ENCODE data around the gene DENND5B.
"Not testable (repeated sequence)": the region's sequence is repeated elsewhere in the genome, so short reads cannot be mapped to it uniquely, and the experiment has no call there.

Gene DENND5B

GRCh38 chr12:31499567-31499966, 91.4 kb downstream of the DENND5B start:
- no peak for DNase-seq

DNA sequence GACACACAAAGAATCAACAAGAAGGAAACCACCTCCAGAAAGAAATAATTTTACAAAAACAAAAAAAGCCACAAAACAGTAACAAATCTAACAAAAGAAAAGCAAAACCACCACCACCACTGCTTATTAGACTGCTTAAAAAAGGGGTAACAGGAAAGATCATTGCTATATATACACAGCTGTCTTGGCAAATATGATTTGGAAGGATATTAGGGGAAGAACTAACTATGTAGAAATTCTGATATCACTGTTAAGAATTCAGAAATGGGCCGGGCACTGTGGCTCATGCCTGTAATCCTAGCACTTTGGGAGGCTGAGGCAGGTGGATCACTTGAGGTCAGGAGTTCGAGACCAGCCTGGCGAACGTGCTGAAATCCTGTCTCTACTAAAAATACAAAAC, 92.5 kb downstream of the DENND5B start:
- no peak for DNase-seq

GRCh38 chr12:31496257-31496656, 94.7 kb downstream of the DENND5B start:
- DNase-seq = no peak

GRCh38 chr12:31494455-31494854, 96.5 kb downstream of the DENND5B start:
- DNase-seq = no peak

DNA sequence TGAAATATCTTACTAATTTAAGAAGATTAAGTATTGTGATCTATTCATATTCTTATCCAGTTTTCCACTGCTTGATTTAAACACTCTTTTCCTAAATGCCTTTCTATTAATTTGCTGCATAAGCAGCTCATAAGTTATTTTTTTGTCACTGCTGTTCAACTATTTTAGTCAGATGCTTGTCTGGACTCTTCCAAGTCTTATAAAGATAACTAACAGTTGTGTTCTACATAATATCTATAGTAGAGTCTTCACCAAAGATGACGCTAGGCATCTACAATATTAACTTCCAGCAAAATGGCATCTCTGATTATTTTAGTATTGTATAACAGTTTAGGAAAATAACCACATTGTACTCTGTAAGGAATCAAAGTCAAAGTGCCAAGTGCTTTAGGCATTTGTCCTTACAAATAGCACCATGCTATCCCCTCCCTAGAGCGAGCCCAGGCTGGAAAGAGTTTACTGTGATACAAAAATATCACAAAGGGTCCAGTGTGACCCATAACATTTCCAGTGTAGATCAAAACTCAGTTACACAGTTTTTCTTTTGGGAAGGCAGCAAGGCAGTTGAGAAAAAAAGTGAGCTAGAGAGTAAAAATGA, 98.2 kb downstream of the DENND5B start:
- DNase-seq = no peak

- no peak for DNase-seq
Measured at GRCh38 chr12:31491841-31492598, 98.9 kb downstream of the DENND5B start.

GRCh38 chr12:31491241-31491794, 99.6 kb downstream of the DENND5B start:
- no peak for DNase-seq

DNA sequence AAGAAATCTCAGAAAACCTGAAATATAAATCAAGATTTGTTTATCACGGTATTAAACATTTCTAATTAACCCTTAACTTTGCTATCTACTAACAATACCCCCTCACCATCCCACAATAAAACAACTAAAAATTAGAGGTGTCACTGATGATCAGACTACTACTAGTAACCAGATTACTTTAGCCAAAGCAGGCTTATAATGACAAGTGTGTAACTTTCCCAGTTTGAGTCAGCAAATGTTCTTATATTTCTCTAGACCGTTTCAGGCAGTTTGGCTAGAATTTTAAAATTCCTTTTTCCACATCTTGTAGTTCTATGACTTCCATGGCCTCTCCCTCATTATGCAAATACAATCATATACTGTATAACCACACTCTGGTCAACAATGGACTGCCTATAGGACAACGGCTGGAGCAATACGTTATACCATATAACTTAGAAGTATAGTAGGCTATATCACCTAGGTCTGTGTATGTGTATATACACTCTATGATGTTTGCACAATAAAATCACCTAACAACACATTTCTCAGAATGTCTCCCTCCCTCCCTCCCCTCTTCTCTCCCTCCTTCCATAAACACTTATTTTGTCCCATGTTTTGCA, 102.1 kb downstream of the DENND5B start:
- DNase-seq = no peak

GRCh38 chr12:31485571-31485970, 105.4 kb downstream of the DENND5B start:
- no peak for DNase-seq

- no peak for DNase-seq
Measured at GRCh38 chr12:31482816-31483215, 108.1 kb downstream of the DENND5B start.

DNA sequence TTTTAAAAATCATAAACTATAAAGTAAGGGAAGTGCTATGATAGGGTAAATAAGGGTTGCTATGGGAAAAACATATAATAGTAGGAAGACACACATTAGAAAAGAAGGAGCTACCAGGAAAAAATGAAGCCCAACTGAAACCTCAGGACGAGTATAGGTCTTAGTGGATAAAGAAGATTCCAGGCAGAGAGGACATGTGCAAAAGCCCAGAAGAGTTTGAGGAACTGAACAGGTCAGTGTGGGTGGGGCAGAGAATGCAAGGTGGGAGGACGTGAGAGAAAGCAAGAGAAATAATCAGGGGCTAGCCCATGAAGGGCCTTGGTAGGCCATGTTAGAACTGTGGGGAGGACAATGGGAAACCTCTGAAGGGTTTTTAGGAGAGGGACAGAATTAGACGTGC, 109.5 kb downstream of the DENND5B start:
- DNase-seq = no peak

GRCh38 chr12:31479516-31480210, 111.3 kb downstream of the DENND5B start:
- no peak for DNase-seq

- DNase-seq = no peak
Measured at GRCh38 chr12:31478898-31479297, 112.0 kb downstream of the DENND5B start.

GRCh38 chr12:31478425-31478824, 112.5 kb downstream of the DENND5B start:
- DNase-seq = no peak

GRCh38 chr12:31477687-31478086, 113.2 kb downstream of the DENND5B start:
- no peak for DNase-seq

- DNase-seq = no peak
Measured at GRCh38 chr12:31476437-31476836, 114.5 kb downstream of the DENND5B start.

DNA sequence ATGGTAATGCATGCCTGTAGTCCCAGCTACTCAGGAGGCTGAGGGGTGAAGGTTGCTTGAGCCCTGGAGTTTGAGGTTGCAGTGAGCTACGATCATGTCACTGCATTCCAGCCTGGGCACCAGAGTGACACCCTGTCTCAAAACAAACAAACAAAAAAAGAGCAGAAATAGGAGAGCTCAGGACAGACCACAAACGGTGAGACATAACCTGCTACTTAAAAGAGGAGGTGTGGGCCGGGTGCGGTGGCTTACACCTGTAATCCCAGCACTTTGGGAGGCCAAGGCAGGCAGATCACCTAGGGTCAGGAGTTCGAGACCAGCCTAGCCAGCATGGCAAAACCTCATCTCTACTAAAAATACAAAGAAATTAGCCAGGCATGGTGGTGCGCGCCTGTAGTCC, 115.3 kb downstream of the DENND5B start:
- not testable (repeated sequence) for DNase-seq

- no peak for DNase-seq
Measured at GRCh38 chr12:31474751-31475150, 116.2 kb downstream of the DENND5B start.

DNA sequence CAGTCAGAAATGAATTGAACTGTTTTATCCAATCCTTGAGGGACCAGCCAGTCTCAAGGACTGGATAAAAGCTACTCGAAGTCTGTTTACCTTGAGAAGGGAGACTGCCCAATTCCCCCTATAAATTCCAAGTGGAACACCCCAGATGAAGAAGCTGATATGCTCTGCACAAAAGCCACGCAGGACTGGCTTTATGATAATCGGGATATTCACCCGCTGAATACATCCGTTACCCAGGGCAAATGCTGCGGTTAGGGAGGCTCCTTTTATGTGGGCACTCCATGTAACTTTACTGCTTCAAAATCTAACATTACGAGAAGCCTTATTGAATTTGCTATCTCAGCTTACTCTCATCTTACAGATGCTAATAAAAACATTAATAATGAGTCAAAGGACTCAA, 119.1 kb downstream of the DENND5B start:
- DNase-seq = no peak

GRCh38 chr12:31471051-31471450, 119.9 kb downstream of the DENND5B start:
- DNase-seq = no peak

GRCh38 chr12:31470459-31470858, 120.5 kb downstream of the DENND5B start:
- DNase-seq = no peak

- DNase-seq = no peak
Measured at GRCh38 chr12:31466768-31467167, 124.2 kb downstream of the DENND5B start.

DNA sequence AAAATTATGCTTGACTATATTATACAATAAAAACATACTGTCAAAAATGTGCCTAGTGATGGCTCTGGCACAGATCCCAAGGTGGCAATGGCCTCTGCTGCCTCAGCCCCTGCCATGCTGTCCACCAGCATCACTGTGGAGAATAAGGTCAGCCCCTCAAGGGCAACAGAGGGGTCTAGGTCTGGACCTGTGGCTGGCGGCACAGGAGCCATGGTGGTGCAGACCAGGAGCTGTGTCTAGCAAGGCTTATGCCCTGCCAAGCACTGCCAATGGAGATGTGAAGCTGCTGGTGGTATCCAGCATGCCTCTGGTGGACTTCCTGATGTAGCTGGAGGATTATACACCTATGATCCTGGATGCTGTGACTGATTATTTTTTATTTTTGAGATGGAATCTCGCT, 125.9 kb downstream of the DENND5B start:
- no peak for DNase-seq

Measured in activated CD4-positive, alpha-beta T cell treated with anti-CD3 and anti-CD28 coated beads for 48 hours (primary cell).